ENCODE results near the gene ASXL1. TPM values are rescaled to one million over a fixed set of nuclear protein-coding genes. Genes with fewer than 3 reads are reported as not detected.
"Not testable (repeated sequence)": the region's sequence is repeated elsewhere in the genome, so short reads cannot be mapped to it uniquely, and the experiment has no call there.

ASXL1 gene
- total RNA-seq, 2 donors from 2014 or later, result 74.5 to 135 TPM

DNA sequence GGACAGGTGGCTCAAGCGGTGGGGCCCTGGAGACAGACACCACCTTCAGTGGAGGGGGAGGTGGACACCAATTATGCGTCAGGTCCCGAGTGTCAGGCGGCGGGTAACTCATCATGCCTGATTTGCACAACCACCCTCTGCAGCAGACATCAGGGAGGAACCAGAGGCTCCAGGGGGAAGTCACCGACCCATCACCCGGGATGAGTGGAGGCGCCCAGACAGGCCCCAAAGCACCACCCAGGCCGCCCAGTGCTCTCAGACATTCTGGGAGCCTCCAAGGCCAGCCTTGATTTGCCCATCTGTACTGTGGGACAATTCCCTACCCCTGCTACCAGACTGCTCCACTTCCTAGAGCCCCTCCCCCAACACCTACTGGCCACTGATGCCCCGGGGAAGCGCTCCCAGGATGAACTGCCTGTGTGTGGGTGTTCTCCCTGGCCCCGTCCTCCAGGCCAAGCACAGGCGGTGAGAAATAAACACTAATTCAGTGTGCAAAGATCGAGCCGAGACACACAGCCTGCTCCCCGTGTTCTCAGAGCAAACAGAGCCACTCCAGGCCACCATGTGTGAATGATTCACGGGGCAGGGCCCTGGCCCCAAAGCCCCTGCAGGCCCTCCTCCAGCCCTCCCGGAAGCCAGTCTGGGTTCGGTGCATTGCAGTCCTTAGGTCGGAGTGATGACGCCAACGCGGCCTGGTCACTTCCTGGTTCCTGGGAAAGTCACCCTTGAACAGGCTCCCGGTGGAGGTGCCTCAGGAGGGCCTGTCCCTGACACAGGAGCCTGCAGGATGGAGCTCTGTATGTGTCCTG lies 107.2 kb downstream of the ASXL1 start:
- H3K27ac ChIP-seq, result no peak overlapping the region
- no peaks in the 10 kb centered on the region for H3K36me3 ChIP-seq
- H3K4me3 ChIP-seq, result no peak overlapping the region
- no peaks in the 10 kb centered on the region for H3K4me1 ChIP-seq (ENCODE audit: control insufficient read depth in 1 of 2, low read depth in 2 of 2)
- ATAC-seq (ENCODE audit: insufficient number of reproducible peaks, low FRiP score, low read depth) (no peak), DNase-seq (ENCODE audit: low spot score) (no peak)
- TF ChIP-seq, protein P1, sequence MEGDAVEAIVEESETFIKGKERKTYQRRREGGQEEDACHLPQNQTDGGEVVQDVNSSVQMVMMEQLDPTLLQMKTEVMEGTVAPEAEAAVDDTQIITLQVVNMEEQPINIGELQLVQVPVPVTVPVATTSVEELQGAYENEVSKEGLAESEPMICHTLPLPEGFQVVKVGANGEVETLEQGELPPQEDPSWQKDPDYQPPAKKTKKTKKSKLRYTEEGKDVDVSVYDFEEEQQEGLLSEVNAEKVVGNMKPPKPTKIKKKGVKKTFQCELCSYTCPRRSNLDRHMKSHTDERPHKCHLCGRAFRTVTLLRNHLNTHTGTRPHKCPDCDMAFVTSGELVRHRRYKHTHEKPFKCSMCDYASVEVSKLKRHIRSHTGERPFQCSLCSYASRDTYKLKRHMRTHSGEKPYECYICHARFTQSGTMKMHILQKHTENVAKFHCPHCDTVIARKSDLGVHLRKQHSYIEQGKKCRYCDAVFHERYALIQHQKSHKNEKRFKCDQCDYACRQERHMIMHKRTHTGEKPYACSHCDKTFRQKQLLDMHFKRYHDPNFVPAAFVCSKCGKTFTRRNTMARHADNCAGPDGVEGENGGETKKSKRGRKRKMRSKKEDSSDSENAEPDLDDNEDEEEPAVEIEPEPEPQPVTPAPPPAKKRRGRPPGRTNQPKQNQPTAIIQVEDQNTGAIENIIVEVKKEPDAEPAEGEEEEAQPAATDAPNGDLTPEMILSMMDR (IDR thresholded peaks at IDR 0.05), result no peak
- H3K9me3 ChIP-seq, result no peaks in the 10 kb centered on the region
- H3K27me3 ChIP-seq (replicated peaks; ENCODE audit: insufficient read depth), result no peaks in the 10 kb centered on the region

DNA sequence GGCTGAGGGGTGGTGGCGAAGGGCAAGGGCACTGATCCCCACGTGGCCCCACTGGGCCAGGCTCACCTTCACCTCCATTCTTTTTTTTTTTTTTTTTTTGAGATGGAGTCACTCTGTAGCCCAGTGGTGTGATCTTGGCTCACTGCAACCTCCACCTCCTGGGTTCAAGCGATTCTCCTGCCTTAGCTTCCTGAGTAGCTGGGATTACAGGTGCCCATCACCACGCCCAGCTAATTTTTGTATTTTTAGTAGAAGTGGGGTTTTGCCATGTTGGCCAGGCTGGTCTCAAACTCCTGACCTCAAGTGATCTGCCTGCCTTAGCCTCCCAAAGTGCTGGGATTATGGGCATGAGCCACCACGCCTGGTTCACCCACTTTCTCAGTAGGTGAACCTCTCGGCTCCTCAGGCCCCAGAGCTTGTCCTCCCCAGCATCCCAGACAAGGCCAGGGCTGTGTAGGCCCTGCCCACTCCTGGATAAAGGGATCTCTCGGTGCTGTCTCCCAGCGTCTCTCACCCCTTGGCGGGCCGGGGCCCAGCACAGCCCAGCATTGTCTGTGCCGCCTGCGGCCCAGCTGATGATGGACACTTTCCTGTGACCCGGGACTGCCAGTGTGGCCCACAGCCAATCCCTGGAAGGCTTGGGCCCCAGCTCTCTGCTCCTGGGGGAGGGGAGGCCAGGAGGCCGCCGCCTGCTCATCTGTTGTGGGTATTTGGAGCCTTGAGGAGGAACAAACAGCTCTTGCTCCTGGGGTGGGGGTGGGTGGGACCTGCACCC lies 108.0 kb downstream of the ASXL1 start:
- not testable (repeated sequence) for H3K36me3 ChIP-seq; H3K27ac ChIP-seq; ATAC-seq (ENCODE audit: insufficient number of reproducible peaks, low FRiP score, low read depth); H3K4me3 ChIP-seq; H3K27me3 ChIP-seq (replicated peaks; ENCODE audit: insufficient read depth); H3K9me3 ChIP-seq; H3K4me1 ChIP-seq (ENCODE audit: control insufficient read depth in 1 of 2, low read depth in 2 of 2); DNase-seq (ENCODE audit: low spot score)

DNA sequence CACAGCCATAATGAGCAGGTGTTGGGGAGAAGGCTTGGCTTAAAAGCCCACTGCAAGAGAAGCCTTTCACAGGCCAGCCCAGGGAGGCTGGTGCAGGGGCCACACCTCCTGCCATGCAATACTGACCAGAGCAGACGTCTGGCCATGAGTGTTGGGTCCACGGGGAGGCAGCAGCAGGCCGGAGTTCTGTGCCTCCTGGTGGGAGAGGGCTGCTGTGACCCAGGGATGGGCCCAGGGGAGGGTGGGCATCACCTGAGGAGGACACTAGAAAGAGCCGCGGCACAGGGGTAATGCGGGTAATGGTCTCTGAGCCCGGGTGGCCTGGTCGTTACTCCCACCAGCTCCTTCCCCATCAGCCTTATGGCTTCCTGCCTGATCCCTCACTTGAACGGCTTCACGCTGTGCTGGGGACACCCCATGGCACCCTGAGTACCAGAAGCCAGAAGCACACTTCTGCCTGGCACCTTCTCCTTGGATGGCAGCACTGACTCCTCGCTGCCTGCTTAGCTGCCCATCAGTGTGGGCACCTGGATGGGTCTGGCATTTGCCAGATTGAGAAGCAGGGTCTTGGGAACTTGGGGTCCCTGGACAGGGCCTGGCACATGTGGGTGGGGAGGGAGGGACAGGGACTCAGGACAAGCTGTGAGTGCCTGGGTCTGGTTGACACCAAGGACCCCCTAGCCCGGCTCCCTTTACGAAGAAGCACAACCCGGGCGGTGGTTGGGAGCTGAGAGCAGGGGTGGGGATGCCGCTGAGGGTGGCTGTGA lies 108.8 kb downstream of the ASXL1 start:
- H3K4me1 ChIP-seq (ENCODE audit: control insufficient read depth in 1 of 2, low read depth in 2 of 2), result no peaks in the 10 kb centered on the region
- no peaks in the 10 kb centered on the region for H3K9me3 ChIP-seq
- ATAC-seq (ENCODE audit: insufficient number of reproducible peaks, low FRiP score, low read depth) (no peak), DNase-seq (ENCODE audit: low spot score) (no peak)
- H3K27me3 ChIP-seq (replicated peaks; ENCODE audit: insufficient read depth), result no peaks in the 10 kb centered on the region
- H3K36me3 ChIP-seq, result no peaks in the 10 kb centered on the region
- H3K4me3 ChIP-seq, result no peak overlapping the region
- TF ChIP-seq, protein P1 (IDR thresholded peaks at IDR 0.05), result no peak
- no peak overlapping the region for H3K27ac ChIP-seq

DNA sequence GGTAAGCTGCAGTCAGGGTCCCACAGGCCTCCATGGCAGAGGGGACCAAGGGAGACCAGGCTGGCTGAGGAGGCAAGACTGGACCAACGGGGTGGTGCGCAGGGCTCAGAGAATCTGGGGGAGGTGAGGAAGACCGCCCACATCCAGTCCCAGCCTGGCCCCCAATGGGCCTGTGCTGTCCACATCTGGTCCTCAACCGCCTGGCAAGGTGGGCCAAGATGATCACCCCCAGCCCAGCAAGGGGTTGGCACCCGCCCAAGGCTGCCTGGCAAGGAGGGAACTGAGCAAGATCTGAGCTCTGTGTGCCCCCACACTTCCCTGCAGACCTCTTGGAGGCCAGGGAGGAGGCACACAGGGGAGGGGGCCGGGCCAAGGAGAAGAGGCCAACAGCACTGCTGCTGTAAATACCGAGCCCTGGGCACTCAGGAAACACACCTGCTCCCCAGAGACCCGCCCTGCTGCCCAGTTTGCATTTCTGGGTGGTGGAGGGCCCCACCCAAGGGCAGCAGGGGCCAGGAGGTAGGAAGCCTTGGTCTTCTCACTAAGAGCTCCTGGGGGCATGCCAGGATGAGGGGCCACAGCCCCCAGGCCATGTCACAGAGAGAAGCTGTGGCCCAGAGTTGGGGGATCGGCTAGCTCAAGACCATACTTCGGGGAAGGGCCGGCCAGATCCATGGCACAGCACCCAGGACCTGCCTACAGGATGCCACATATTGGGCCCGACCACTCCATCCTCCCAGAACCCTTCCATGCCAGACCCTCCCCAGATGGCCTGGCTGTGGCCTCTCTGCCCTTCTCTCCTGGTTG lies 109.6 kb downstream of the ASXL1 start:
- TF ChIP-seq, protein P1 (IDR thresholded peaks at IDR 0.05), result no peak
- Histone ChIP-seq H3K27me3 (replicated peaks; ENCODE audit: insufficient read depth) (no peaks in the 10 kb centered on the region), H3K27ac (no peak overlapping the region), H3K36me3 (no peaks in the 10 kb centered on the region), H3K9me3 (no peaks in the 10 kb centered on the region), H3K4me1 (ENCODE audit: control insufficient read depth in 1 of 2, low read depth in 2 of 2) (no peaks in the 10 kb centered on the region), H3K4me3 (no peak overlapping the region)
- DNase-seq (ENCODE audit: low spot score) (no peak), ATAC-seq (ENCODE audit: insufficient number of reproducible peaks, low FRiP score, low read depth) (no peak)

DNA sequence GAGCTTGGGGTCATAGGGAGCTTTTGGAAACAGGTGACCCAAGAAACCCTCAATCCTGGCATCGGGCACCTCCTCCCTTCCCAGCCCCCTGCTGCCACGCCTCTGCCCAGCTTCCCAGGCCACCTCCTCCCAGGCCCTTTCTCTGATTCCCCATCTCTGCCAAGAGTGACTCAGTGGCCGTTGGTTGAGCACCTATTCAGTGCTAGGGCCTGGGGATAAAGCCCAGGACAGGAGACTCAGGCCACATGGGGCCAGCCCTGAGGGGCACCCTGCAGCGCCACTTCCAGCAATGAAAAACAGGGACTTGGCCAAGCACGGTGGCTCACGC lies 110.1 kb downstream of the ASXL1 start:
- Histone ChIP-seq H3K9me3 (no peaks in the 10 kb centered on the region), H3K4me3 (no peak overlapping the region), H3K4me1 (ENCODE audit: control insufficient read depth in 1 of 2, low read depth in 2 of 2) (no peaks in the 10 kb centered on the region), H3K36me3 (no peaks in the 10 kb centered on the region), H3K27ac (no peak overlapping the region), H3K27me3 (replicated peaks; ENCODE audit: insufficient read depth) (no peaks in the 10 kb centered on the region)
- DNase-seq (ENCODE audit: low spot score) (no peak), ATAC-seq (ENCODE audit: insufficient number of reproducible peaks, low FRiP score, low read depth) (no peak)
- TF ChIP-seq, protein P1 (IDR thresholded peaks at IDR 0.05), result no peak
